Activated CD8-positive, alpha-beta T cell treated with anti-CD3 and anti-CD28 coated beads for 36 hours (primary cell): ENCODE results near the gene HSFX2. TPM values are rescaled to one million over a fixed set of nuclear protein-coding genes. Genes with fewer than 3 reads are reported as not detected.
"Not testable (repeated sequence)": the region's sequence is repeated elsewhere in the genome, so short reads cannot be mapped to it uniquely, and the experiment has no call there.

Source experiments
- ATAC-seq: fragments of 200-7000 bp; cut with Tn5 transposase; one replicate; pipeline ENCODE4 v1.10.0; 2021; ENCODE audit warnings: mild to moderate bottlenecking, moderate library complexity
- CTCF ChIA-PET: fragments of 350-600 bp; sonication (Branson Sonifier 250); formaldehyde crosslinking; loops from one replicate; lab custom pipeline; 2021; ENCODE audit warnings: antibody characterized with exemption; lab: Charles Lee
- POLR2A ChIA-PET: fragments of 350-600 bp; sonication (Branson Sonifier 250); formaldehyde crosslinking; loops from one replicate; lab custom pipeline; 2021; ENCODE audit warnings: antibody characterized with exemption; lab: Charles Lee
- DNase-seq: peaks from one replicate; pipeline ENCODE4 v3.0.0-alpha.2; 2020
- H3K27ac Mint-ChIP-seq: one replicate; pipeline ENCODE4 v1.8.0; 2021; ENCODE audit warnings: mild to moderate bottlenecking, mixed read lengths
- H3K27me3 Mint-ChIP-seq: one replicate; pipeline ENCODE4 v1.8.0; 2021; ENCODE audit warnings: mixed read lengths
- H3K36me3 Mint-ChIP-seq: one replicate; pipeline ENCODE4 v1.8.0; 2021; ENCODE audit warnings: low read depth, mixed read lengths
- H3K4me1 Mint-ChIP-seq: one replicate; pipeline ENCODE4 v1.8.0; 2021; ENCODE audit warnings: low read depth, mixed read lengths
- H3K4me3 Mint-ChIP-seq: one replicate; pipeline ENCODE4 v1.8.0; 2021; ENCODE audit warnings: mild to moderate bottlenecking, moderate library complexity, mixed read lengths
- H3K9me3 Mint-ChIP-seq: one replicate; pipeline ENCODE4 v1.8.0; 2021; ENCODE audit warnings: mixed read lengths
- CTCF ChIP-seq: fragments of 200-600 bp; IDR thresholded peaks from one replicate; pipeline ENCODE4 v1.8.0; 2022; ENCODE audit warnings: antibody characterized with exemption, mild to moderate bottlenecking
- intact Hi-C: fragments of 100-400 bp; cut with micrococcal nuclease; formaldehyde crosslinking; loops from one replicate; pipeline ENCODE4 v1.10.0; 2022
- total RNA-seq, 2 experiments: library from RNA; stranded (reverse); gene quantifications; one replicate each; pipeline ENCODE4 v1.2.3, GENCODE V29; 2021

The HSFX2 gene
- total RNA-seq, 2 experiments from 2014 or later, result not detected

- intact Hi-C loops, result no loop called here
- H3K4me3 Mint-ChIP-seq, result no peak overlapping the region
- H3K4me1 Mint-ChIP-seq, result peaks cover 9% of the 10 kb centered on the region
- DNase-seq (no peak), ATAC-seq (no peak)
- H3K27me3 Mint-ChIP-seq, result no peaks in the 10 kb centered on the region
- H3K36me3 Mint-ChIP-seq, result peaks cover 4% of the 10 kb centered on the region
- TF ChIP-seq CTCF, result no peak
- no peaks in the 10 kb centered on the region for H3K9me3 Mint-ChIP-seq
- no peak overlapping the region for H3K27ac Mint-ChIP-seq
- POLR2A ChIA-PET, result no interaction called here
- CTCF ChIA-PET, result no interaction called here
Measured at GRCh38 chrX:149610511-149610910, 15.4 kb upstream of the HSFX2 start.

GRCh38 chrX:149607699-149608098 lies 12.6 kb upstream of the HSFX2 start:
- peaks cover 5% of the 10 kb centered on the region for H3K36me3 Mint-ChIP-seq
- H3K4me3 Mint-ChIP-seq, result no peak overlapping the region
- ATAC-seq (no peak), DNase-seq (no peak)
- ChIA-PET CTCF (interaction anchor here (1.5 kb wide), 1 partner anchor 10 kb away, joined by 3 read pairs; no protein-coding TSS in a partner anchor), POLR2A (no interaction called here)
- no peak for TF ChIP-seq CTCF
- no peaks in the 10 kb centered on the region for H3K27me3 Mint-ChIP-seq
- no peaks in the 10 kb centered on the region for H3K4me1 Mint-ChIP-seq
- H3K27ac Mint-ChIP-seq, result no peak overlapping the region
- intact Hi-C loops, result no loop called here
- no peaks in the 10 kb centered on the region for H3K9me3 Mint-ChIP-seq

DNA sequence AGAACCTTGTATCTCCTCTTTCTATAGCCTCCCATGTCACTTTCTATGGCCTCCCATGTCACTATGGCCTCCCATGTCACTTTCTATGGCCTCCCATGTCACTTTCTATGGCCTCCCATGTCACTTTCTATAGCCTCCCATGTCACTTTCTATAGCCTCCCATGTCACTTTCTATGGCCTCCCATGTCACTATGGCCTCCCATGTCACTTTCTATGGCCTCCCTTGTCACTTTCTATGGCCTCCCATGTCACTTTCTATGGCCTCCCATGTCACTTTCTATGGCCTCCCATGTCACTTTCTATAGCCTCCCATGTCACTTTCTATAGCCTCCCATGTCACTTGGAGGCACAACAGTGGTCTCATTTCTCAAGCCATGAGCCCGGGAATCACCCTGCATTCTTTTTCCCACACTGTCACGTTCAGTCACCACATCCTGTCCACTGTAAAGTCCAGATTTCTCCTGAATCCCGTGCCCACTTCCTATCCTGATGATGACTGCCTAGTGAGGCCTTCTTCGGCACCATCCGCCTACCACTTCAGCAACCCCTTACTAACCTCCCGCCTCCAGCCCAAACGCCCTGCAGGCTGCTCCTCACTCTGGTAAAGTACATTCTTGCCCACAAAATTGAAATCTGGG lies 10.3 kb upstream of the HSFX2 start:
- H3K36me3 Mint-ChIP-seq, H3K9me3 Mint-ChIP-seq, CTCF ChIA-PET, DNase-seq, H3K27ac Mint-ChIP-seq, H3K4me1 Mint-ChIP-seq, ATAC-seq, intact Hi-C loops, H3K4me3 Mint-ChIP-seq, POLR2A ChIA-PET, H3K27me3 Mint-ChIP-seq: not testable (repeated sequence)

DNA sequence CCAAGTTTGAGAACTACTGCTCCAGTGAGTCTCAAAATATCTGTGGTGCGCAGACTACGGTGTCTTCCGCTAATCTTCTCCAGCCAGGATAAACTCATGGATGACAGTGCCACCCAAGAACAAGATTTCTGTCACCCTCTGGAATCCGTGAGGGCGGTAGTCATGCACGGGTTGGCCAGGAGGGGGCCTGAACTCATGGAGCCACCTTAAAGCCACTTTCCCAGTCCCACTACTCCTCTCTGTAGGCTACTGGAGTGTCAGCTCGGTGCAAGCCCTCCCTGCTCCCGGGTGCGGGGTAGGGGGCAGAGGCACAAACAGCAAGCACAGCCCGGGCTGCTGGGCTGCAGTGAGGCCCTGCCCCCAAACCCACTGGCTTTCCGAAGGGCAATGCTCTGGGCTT lies 3.5 kb upstream of the HSFX2 start:
- POLR2A ChIA-PET, ATAC-seq, CTCF ChIA-PET, H3K9me3 Mint-ChIP-seq, H3K27ac Mint-ChIP-seq, H3K36me3 Mint-ChIP-seq, intact Hi-C loops, H3K4me1 Mint-ChIP-seq, H3K4me3 Mint-ChIP-seq, H3K27me3 Mint-ChIP-seq: not testable (repeated sequence)
- DNase-seq, result peak; percentile 5

GRCh38 chrX:149595943-149596342 lies 829 bp upstream of the HSFX2 start:
- DNase-seq, ATAC-seq: not testable (repeated sequence)

DNA sequence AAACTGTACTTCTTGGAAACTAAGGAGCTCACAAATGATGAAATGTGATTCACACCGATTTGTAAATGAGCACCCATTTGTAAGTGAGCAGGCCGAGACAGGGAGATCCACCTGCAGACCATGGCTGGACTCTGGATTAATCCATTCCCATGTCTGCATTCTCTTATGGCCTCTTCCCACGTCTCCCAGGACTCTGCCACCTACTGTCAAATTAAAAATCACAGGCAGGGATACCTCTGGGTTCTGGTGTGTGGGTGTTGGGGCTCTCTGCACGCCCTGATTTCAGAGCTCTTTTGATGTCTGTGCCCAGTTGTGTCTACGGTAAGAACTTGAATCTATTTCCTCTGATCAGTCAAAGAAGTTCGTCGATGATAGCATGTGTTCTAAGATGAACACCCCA lies 4.1 kb downstream of the HSFX2 start:
- H3K9me3 Mint-ChIP-seq, H3K27me3 Mint-ChIP-seq, ATAC-seq, DNase-seq, CTCF ChIA-PET, intact Hi-C loops, H3K27ac Mint-ChIP-seq, H3K36me3 Mint-ChIP-seq, POLR2A ChIA-PET, H3K4me3 Mint-ChIP-seq, H3K4me1 Mint-ChIP-seq: not testable (repeated sequence)

More at GRCh38 chrX:149595943-149596342, 829 bp upstream of the HSFX2 start:
- H3K4me3 Mint-ChIP-seq, H3K9me3 Mint-ChIP-seq, H3K36me3 Mint-ChIP-seq, POLR2A ChIA-PET, H3K27ac Mint-ChIP-seq, H3K27me3 Mint-ChIP-seq, intact Hi-C loops, H3K4me1 Mint-ChIP-seq, CTCF ChIA-PET: not testable (repeated sequence)

GRCh38 chrX:149587359-149587758 lies 7.8 kb downstream of the HSFX2 start, which contains the start of gene MAGEA9B:
MAGEA9B (minus strand) TSS chrX:149587459; CDS start chrX:149583179, 4,280 bp downstream.
- CTCF ChIA-PET, result not testable (repeated sequence)

DNA sequence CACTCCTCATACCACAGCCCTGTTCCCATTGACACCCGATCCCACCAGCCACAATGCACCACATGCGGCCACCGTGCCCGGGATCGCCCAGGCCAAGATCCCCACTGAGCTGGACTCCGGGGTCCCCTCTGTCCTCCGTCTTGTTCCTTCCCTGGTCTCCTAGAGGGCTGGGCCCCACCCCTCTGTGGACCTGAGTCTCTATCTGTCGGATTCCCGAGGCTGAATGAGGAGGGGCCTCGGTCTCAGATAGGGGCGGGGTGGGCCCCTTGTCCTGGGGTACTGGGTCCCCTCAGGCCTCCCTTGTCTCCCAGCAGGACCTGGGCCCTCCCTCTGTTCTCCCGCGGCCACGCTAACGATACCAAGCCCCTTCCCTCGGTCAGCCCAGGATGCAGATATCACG lies 9.5 kb downstream of the HSFX2 start:
- H3K27ac Mint-ChIP-seq, ATAC-seq, intact Hi-C loops, DNase-seq, H3K27me3 Mint-ChIP-seq, CTCF ChIA-PET, H3K36me3 Mint-ChIP-seq, H3K4me1 Mint-ChIP-seq, H3K4me3 Mint-ChIP-seq, POLR2A ChIA-PET, H3K9me3 Mint-ChIP-seq: not testable (repeated sequence)

More at GRCh38 chrX:149587359-149587758, 7.8 kb downstream of the HSFX2 start, which contains the start of gene MAGEA9B:
- H3K4me3 Mint-ChIP-seq, POLR2A ChIA-PET, H3K27ac Mint-ChIP-seq, DNase-seq, H3K4me1 Mint-ChIP-seq, H3K36me3 Mint-ChIP-seq, intact Hi-C loops, H3K27me3 Mint-ChIP-seq, H3K9me3 Mint-ChIP-seq, ATAC-seq: not testable (repeated sequence)

DNA sequence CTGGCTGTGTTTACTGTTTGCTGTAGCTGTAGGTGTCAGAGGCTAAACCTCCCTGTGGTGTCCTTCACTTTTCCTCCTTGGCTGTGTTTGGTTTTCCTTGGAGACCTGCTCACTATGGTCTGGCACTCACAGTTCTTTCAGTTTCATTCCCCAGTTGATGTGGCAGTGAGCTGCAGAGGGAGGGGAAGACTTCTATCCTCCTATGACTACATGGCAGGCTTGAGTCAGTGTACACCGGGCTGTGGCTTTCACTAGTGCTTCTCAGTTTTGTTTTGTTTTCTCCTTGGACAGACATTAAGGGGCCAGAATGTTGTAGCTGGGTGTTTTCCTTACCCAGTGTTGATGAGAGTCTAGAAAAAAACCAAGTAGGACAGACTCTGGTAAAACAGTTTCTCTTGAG lies 21.7 kb downstream of the HSFX2 start:
- H3K4me1 Mint-ChIP-seq, POLR2A ChIA-PET, DNase-seq, H3K36me3 Mint-ChIP-seq, intact Hi-C loops, H3K4me3 Mint-ChIP-seq, CTCF ChIA-PET, H3K27me3 Mint-ChIP-seq, H3K9me3 Mint-ChIP-seq, H3K27ac Mint-ChIP-seq: not testable (repeated sequence)
- ATAC-seq, result peak; percentile 98
